HG03064 (cell line): ENCODE measurements around the gene HYLS1.

Experiments used
- ATAC-seq: cut with Tn5 transposase; IDR thresholded peaks from one replicate; pipeline ENCODE4 v1.9.1; 2021; ENCODE audit warnings: low read depth; ENCODE audit not compliant: unreplicated experiment

HYLS1 gene

DNA sequence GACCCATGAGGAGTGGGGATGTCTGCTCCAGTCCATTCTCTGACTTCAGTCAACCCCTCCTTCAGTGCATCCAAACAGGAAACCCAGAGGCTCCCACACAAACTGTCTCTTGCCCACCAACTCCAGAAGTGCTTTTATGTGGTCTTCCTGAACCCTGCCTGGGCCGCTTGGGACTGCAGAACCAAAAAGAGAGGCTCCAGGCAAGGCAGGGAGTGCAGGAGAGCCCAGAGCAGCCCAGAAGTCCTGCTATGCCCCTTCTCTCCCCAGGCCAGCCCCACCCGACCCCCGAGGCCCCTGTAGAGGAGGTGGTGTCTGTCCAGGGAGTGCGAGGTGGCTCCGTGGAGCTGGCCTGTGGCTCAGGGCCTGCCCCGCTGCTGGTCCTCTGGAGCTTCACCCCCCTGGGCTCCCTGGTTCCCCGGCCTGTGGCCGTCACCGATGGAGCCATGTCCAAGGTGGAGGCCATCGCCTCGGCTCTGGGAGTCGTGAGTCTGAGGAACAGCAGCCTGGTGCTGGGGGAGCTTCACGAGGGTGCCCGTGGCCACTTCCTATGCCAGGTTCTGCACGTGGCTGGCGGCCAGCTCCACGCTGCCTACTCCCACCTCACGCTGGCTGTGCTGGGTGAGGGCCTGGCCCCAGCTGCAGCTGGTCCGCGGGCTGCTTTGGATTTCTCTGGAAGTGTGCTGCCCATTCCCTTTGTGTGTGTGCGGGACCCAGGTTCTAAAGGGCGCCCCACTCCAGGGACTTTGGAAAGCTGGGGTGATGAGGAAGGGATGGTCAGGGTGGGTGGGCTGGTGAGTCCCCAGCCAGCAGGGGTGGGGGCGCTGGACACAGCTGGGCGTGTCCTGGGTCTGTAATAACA lies 60.2 kb downstream of the HYLS1 start:
- no peak for ATAC-seq

- ATAC-seq: no peak
These were observed 61.0 kb downstream of the HYLS1 start for GRCh38 chr11:125948278-125949051.

- ATAC-seq: no peak
These were observed 62.1 kb downstream of the HYLS1 start for GRCh38 chr11:125949271-125950177.

DNA sequence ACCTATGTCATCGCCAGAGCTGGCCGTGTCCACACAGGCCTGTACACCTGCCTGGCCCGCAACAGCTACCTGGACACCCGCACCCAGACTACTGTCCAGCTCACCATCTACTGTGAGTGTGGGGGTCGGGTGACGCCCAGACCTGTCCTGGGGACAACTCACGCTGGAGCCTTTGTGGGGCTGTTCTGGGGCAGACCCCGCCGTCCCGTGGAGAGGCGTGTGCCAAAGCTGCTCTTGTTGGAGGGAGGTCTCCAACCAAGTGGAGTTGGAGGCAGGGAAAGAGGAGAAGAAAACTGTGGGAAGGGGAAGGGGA lies 62.7 kb downstream of the HYLS1 start:
- ATAC-seq: no peak
